Activated CD4-positive, alpha-beta T cell treated with anti-CD3 and anti-CD28 coated beads for 4 hours (primary cell): ENCODE results near the gene PTPRG.

Experiments
- DNase-seq, 2 donors: peaks; one replicate each; pipeline ENCODE4 v3.0.0-alpha.2; 2020

Gene PTPRG

GRCh38 chr3:62225051-62225450 lies 663.7 kb downstream of the PTPRG start:
- no peak for DNase-seq

GRCh38 chr3:62226601-62227339 lies 665.4 kb downstream of the PTPRG start:
- no peak for DNase-seq

- DNase-seq, result no peak
Observed at GRCh38 chr3:62228467-62228866, 667.1 kb downstream of the PTPRG start.

- DNase-seq, result no peak
Observed at GRCh38 chr3:62229211-62229610, 667.8 kb downstream of the PTPRG start.

DNA sequence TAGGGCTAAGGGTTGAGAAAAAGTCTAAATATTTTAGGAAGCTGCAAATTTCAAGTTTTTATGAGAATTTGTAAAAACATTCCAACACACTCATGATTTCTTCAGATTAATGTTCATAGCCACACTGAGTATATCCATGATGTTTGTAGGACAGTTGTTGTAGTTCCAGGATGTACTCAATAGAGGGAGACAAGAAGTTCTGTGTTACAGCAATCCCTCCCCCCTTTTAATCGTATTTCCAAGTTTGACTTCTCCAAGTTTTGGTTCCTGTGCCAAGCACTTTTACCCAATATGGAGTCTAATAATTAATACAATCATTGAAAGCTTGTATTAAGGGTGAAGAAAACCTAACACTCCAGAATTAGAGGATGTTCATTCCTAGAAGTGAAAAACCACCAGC lies 668.5 kb downstream of the PTPRG start:
- DNase-seq, result no peak

DNA sequence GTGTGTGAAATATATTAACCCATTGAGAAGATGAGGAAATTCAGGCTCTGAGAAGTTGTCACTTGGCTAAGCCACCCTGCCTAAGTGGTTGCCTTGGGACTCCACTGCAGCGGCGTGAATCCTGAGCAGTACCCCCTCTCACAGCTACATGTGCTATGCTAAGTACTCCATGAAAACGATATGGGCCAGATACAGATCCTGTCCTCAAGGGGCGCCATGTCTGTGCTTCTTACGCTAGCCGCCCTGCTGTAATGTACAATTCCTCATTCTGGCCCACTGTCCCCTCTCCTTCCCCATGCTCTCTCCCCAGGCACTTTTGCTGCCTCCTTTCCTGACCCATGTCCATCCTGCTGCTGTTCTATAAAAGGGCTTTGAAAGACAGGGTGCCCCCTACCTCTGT lies 671.7 kb downstream of the PTPRG start:
- no peak for DNase-seq

- no peak for DNase-seq
Observed at GRCh38 chr3:62236016-62236415, 674.6 kb downstream of the PTPRG start.

- no peak for DNase-seq
Observed at GRCh38 chr3:62237286-62237948, 676.0 kb downstream of the PTPRG start.

GRCh38 chr3:62238003-62238402 lies 676.6 kb downstream of the PTPRG start:
- no peak for DNase-seq

- DNase-seq, result no peak
Observed at GRCh38 chr3:62238431-62238830, 677.1 kb downstream of the PTPRG start.

- DNase-seq, result no peak
Observed at GRCh38 chr3:62241279-62241678, 679.9 kb downstream of the PTPRG start.

DNA sequence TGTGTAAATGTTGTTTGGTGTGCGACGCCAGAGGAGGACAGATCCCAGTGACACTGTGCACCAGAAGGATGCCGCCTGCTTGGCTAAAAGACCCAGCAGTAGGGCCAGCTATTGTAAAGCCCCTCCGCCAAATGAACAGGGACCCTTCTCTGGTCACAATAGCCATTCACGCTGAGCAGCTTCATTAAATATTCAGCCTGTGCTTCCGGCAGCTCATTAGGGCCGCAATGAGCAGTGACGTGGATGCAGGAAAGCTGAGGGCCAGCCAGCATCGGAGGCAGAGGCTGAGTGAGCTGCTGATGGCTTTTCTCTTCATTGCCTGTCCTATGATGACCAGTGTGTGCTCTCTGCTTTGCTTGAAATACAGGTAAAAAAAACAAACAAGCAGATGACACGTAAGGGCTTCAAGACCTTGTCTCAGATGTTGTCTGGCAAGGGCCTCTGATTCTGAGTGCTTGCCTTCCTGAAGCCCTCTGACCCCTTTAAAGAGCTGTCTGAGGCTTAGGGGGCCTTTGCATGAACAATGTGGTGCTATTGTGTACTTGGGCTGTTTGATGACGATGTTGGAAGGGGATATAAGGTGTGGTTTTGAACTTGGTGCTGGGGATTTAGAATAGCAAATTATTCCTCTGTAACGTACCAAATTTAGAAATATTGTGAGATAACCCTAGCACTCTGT lies 681.6 kb downstream of the PTPRG start:
- DNase-seq, result no peak

DNA sequence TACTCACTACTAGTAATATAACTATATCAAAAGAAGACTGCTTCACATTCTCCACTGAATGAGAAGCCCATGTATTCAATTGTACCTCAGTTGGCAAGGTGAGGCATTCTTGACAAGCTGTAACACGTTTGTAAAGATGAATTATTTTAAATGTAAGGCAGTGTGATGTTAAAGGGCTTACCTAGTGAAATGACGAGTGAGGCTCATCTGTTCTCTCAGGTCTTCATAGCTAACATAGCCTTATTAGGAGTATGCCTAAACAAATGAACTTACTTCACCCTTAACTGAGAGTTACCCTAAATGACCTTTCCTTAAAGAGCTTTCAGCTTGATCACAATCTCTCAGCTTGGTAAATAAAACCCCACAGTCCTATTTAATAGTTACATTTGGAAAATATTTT lies 684.7 kb downstream of the PTPRG start:
- DNase-seq, result no peak

DNA sequence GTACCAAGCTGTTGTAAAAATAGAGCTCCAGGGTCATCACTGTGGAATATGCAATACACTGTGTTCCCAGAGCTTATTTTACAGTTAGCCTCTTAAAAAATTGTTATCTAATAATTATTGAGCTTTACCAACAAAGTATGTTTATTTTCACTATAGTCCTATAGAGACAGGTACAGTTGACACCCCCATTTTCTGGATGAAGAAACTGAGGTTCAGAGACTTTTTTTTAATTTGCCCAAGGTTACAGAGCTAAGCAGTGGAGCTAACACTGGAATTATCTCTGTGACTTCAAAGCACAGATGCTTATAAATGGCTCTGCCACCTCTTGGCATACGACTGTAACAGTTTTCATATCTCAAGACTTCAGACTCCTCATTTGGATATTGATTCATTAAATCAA lies 685.6 kb downstream of the PTPRG start:
- no peak for DNase-seq

- DNase-seq, result no peak
Observed at GRCh38 chr3:62248734-62249483, 687.5 kb downstream of the PTPRG start.

DNA sequence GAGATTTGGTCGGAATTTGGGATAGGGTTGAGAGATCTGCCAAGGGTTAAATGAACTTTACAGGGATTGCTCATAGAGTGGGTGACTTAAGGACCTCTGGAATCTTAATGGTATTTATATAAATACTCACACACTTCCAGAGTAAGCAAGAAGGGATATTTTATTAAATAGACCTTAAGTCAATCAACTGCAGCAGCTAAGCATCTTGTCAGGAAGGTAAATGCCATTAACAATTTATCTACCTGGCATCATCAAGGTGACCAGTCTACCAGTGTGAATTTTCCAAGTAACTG lies 688.1 kb downstream of the PTPRG start:
- DNase-seq, result no peak

DNA sequence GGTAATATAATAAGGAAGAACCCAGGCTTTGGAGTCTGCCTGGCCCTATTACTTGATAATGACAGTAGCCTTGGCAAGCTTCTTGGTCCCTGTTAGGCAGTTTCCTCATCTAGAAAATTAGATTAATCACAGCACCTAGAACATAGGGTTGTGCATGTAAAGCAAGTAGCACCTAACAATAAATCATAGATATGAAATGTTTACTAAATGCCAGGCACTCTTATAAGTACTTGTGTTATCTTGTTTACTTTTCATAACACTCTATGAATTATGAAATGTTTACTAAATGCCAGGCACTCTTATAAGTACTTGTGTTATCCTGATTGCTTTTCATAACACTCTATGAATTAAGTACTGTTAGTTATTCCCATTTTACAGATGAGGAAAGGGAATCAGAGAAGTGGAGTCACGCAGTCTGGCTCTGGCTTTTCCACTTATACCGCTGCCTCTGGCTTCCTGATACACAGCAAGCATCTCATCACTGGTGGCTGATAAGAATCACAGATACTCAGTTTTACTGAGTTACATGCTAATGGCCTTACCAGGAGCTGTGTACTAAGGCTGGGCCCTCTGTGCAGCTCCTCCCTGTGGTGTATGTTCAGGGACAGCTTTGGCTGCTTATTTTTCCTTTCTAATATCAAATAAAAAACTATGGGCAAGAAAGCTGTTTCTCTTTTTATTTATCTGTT lies 688.6 kb downstream of the PTPRG start:
- no peak for DNase-seq

GRCh38 chr3:62252438-62253157 lies 691.2 kb downstream of the PTPRG start:
- DNase-seq, result no peak

DNA sequence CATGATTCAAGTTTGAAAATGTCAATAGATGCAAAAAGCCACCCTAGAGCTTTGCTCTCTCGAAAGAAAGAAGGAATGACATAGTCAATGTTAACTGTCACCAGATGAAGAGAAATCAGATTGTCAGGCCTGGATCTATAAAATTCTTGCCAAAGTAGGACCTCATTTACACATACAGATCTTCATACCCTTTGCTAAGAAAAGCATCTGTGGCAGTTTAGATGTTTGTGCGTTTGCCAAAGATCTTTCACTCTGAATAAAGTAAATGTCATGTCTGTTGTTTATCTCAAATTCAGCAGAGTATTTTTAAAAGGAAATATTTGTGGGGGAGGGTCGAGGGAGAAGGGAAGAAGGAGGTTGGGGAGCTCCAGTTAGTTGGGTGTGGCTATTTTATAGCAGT lies 692.6 kb downstream of the PTPRG start:
- DNase-seq, result no peak

DNA sequence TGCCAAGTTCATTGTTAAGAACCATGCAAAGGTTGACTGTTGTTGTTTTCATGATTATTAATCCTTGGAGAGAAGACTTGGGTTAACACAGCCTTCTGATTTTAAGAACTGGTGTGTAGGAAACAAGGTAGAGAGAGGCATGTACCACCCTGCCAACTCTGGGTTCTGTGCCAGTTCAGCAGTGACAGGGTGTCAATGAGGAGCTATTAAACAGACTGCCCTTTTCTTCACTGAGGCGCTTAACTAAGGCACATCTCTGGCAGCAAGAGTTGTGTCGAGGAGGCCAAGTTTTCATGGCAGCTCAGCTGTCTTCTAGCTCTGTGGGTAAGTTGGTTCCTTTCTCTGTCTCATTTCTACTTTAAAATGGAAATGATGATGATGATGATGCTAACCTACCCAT lies 694.4 kb downstream of the PTPRG start:
- DNase-seq, result no peak

- no peak for DNase-seq
Observed at GRCh38 chr3:62259924-62260323, 698.6 kb downstream of the PTPRG start.

- DNase-seq, result no peak
Observed at GRCh38 chr3:62260655-62261054, 699.3 kb downstream of the PTPRG start.
